ENCODE data around the gene AMH. TPM values are rescaled to one million over a fixed set of nuclear protein-coding genes. Genes with fewer than 3 reads are reported as not detected.

Gene AMH
- total RNA-seq, 3 donors from 2014 or later: 2.5 to 3.9 TPM; not detected in 1

DNA sequence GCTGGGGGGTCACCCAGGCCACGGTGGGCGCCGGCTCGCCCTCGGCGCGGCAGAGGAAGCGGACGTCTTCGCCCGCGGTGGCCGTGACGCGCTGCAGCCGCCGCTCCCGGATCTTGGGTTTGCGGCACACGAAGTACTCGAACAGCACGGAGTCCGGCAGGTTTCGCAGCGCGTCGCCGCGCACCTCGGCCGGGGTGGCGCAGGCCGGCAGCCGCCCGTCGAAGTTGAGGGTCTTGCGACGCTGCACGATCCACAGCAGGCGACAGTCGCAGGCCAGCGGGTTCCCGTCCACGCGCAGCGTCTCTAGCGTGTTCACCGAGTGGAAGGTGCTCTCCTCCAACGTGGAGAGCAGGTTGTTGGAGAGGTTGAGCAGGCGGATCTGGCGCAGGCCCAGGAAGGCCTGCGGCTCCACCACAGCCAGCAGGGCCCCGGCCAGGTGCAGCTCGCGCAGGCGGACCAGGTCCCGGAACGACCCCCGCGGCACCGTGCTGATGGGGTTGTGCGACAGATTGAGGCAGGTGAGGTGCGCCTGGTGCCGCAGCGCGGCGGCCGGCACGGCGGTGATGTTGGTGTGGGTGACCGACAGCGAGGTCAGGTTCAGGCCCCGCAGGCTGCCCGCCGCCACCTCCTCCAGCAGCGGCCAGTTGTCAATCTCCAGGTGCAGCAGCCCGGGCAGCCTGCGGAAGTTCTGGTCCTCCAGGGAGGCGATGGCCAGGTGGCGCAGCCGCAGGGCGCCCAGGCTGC, 41.5 kb downstream of the AMH start:
- intact Hi-C loops (cut with DNase I; ENCODE audit: low total_unique reads): no loop called here
- Histone ChIP-seq H3K9me3 (no peaks in the 10 kb centered on the region), H3K27me3 (peaks cover 12 to 43% of the 10 kb centered on the region in 2 donors), H3K4me1 (peaks cover 12 to 21% of the 10 kb centered on the region in 2 donors), H3K36me3 (no peaks in the 10 kb centered on the region), H3K27ac (peak overlapping the region in 1 of 2 donors; percentile 5), H3K4me3 (peak overlapping the region; percentile 32 to 66 (median 45))
- TF ChIP-seq POLR2A (IDR thresholded peaks at IDR 0.05): no peak
- TF ChIP-seq, protein P1, sequence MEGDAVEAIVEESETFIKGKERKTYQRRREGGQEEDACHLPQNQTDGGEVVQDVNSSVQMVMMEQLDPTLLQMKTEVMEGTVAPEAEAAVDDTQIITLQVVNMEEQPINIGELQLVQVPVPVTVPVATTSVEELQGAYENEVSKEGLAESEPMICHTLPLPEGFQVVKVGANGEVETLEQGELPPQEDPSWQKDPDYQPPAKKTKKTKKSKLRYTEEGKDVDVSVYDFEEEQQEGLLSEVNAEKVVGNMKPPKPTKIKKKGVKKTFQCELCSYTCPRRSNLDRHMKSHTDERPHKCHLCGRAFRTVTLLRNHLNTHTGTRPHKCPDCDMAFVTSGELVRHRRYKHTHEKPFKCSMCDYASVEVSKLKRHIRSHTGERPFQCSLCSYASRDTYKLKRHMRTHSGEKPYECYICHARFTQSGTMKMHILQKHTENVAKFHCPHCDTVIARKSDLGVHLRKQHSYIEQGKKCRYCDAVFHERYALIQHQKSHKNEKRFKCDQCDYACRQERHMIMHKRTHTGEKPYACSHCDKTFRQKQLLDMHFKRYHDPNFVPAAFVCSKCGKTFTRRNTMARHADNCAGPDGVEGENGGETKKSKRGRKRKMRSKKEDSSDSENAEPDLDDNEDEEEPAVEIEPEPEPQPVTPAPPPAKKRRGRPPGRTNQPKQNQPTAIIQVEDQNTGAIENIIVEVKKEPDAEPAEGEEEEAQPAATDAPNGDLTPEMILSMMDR (IDR thresholded peaks at IDR 0.05): no peak
- TF ChIP-seq POLR2AphosphoS5 (IDR thresholded peaks at IDR 0.05): no peak
- no peak for DNase-seq (ENCODE audit: low spot score in 2 of 2)

DNA sequence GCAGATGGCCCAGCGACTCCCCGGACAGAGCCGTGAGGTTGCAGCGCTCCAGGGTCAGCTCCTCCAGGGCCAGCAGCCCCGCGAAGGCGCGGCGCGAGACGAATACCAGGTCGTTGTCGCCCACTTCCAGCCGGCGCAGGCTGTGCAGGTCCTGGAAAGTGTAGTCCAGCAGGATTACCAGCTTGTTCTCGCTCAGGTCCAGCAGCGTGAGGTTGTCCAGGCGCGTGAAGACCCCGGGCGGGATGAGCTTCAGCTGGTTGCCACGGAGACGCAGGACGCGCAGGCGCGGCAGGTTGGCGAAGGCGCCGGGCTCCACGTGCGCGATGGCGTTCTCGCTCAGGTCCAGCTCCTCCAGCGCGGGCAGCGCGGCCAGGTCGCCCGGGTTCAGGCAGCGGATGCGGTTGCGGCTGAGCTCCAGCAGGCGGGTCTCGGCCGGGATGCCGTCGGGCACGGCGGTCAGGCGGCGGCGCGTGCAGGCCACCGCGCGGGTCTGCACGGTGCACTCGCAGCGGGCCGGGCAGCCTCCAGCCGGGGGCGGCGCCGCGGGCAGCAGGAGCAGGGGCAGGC, 42.1 kb downstream of the AMH start:
- Histone ChIP-seq H3K36me3 (no peaks in the 10 kb centered on the region), H3K9me3 (no peaks in the 10 kb centered on the region), H3K4me3 (peak overlapping the region; percentile 32 to 66 (median 45)), H3K27me3 (peaks cover 12 to 43% of the 10 kb centered on the region in 2 donors), H3K4me1 (peaks cover 12 to 21% of the 10 kb centered on the region in 2 donors), H3K27ac (no peak overlapping the region)
- intact Hi-C loops (cut with DNase I; ENCODE audit: low total_unique reads): no loop called here
- no peak for DNase-seq (ENCODE audit: low spot score in 2 of 2)
- TF ChIP-seq POLR2A (IDR thresholded peaks at IDR 0.05) (no peak), POLR2AphosphoS5 (IDR thresholded peaks at IDR 0.05) (no peak)
- TF ChIP-seq, protein P1 (IDR thresholded peaks at IDR 0.05): no peak

DNA sequence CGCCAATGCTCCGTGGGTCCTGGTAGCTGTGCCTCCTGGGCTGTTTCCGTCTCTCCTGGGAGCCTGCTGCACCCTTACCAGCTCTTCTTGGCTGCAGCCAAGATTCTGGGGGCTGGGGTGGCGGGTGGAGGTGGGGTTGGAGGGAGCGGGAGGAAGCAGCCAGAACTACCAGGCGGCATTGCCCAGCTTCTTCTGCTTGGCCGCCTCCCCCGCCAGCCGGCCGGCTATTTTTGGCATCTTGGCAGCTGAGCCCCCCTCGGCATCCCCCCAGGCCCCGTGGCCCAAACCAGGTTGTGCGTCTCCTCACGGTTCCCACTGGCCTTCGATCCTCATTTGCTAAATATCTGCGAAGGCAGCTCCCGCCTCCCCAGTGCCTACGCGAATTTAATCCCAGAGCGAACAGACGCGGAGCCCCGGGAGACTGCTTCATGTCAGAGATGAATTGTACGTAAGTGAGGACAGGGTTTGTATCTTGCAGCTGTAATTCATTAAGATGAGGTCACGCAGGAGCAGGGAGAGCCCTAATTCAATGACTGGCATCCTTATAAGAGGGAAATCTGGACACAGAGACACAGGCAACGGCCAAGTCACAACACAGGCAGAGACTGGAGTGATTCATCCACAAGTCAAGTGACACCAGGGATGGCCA, 45.7 kb downstream of the AMH start:
- no peak for DNase-seq (ENCODE audit: low spot score in 2 of 2)
- no peaks in the 10 kb centered on the region for H3K36me3 ChIP-seq
- peaks cover 12 to 26% of the 10 kb centered on the region in 2 donors for H3K27me3 ChIP-seq
- peaks cover 8 to 17% of the 10 kb centered on the region in 2 donors for H3K4me1 ChIP-seq
- H3K27ac ChIP-seq: no peak overlapping the region
- no peaks in the 10 kb centered on the region for H3K9me3 ChIP-seq
- intact Hi-C loops (cut with DNase I; ENCODE audit: low total_unique reads): no loop called here
- peak in 1 of 3 donors; percentile 19 for TF ChIP-seq POLR2AphosphoS5 (IDR thresholded peaks at IDR 0.05)
- TF ChIP-seq, protein P1 (IDR thresholded peaks at IDR 0.05): no peak
- peak overlapping the region in 2 of 3 donors; percentile 17 to 40 for H3K4me3 ChIP-seq

DNA sequence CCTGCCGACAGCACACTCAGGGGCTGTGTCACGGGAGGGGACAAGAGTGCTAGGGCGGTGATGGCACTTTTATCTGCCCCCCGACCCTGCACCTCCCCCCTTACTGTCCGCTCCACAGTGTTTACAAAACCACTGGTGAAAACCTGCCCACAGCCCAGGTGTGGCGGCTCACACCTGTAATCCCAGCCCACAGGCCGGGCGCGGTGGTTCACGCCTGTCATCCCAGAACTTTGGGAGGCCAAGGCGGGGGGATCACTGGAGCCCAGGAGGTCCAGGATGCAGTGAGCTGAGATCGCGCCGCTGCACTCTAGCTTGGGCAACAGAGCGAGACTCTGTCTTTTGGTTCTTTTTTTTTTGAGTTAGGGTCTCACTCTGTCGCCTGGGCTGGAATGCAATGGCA, 47.0 kb downstream of the AMH start:
- Histone ChIP-seq H3K27me3 (peaks cover 6 to 17% of the 10 kb centered on the region in 2 donors), H3K36me3 (no peaks in the 10 kb centered on the region), H3K27ac (no peak overlapping the region), H3K4me3 (no peak overlapping the region), H3K4me1 (peaks cover 0 to 4% of the 10 kb centered on the region in 2 donors), H3K9me3 (no peaks in the 10 kb centered on the region)
- no peak for DNase-seq (ENCODE audit: low spot score in 2 of 2)
- intact Hi-C loops (cut with DNase I; ENCODE audit: low total_unique reads): no loop called here
- TF ChIP-seq, protein P1 (IDR thresholded peaks at IDR 0.05): no peak
- TF ChIP-seq POLR2AphosphoS5 (IDR thresholded peaks at IDR 0.05) (no peak), POLR2A (IDR thresholded peaks at IDR 0.05) (no peak)

DNA sequence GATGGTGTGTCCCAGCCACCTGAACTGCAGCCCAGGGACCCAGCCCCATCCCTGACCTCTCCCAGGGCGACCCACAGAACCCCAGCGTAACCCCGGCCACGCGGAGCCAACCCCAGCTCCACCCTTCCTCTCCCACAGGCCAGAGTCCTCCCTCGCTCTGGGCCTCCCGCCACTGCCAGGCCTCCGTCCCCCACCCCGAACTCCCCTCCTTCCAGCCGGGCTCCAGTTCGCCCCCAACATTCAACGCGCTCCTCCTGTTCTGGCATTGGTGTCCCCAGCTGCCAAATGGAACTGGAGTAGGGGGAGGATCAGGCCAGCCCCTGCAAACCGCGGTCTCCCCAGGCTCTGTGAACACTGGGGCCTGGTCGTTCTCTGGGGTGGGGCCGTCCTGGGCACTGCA, 51.4 kb downstream of the AMH start:
- no peak for TF ChIP-seq POLR2A (IDR thresholded peaks at IDR 0.05)
- TF ChIP-seq, protein P1 (IDR thresholded peaks at IDR 0.05): no peak
- TF ChIP-seq POLR2AphosphoS5 (IDR thresholded peaks at IDR 0.05): no peak
- H3K9me3 ChIP-seq: no peaks in the 10 kb centered on the region
- no peak overlapping the region for H3K27ac ChIP-seq
- peaks cover 0 to 6% of the 10 kb centered on the region in 2 donors for H3K27me3 ChIP-seq
- no peak for DNase-seq (ENCODE audit: low spot score in 2 of 2)
- H3K4me1 ChIP-seq: no peaks in the 10 kb centered on the region
- intact Hi-C loops (cut with DNase I; ENCODE audit: low total_unique reads): no loop called here
- no peak overlapping the region for H3K4me3 ChIP-seq
- no peaks in the 10 kb centered on the region for H3K36me3 ChIP-seq
